Fibroblast of skin of left quadriceps (primary cell): Measurements from ENCODE around the gene CST3.
"Not testable (repeated sequence)": the region's sequence is repeated elsewhere in the genome, so short reads cannot be mapped to it uniquely, and the experiment has no call there.

Experiments
- DNase-seq, 2 experiments: peaks; one replicate each; pipeline ENCODE4 v3.0.0-alpha.2; 2013; ENCODE audit warnings: low read depth in 2 of 2

Gene CST3, protein sequence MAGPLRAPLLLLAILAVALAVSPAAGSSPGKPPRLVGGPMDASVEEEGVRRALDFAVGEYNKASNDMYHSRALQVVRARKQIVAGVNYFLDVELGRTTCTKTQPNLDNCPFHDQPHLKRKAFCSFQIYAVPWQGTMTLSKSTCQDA

DNA sequence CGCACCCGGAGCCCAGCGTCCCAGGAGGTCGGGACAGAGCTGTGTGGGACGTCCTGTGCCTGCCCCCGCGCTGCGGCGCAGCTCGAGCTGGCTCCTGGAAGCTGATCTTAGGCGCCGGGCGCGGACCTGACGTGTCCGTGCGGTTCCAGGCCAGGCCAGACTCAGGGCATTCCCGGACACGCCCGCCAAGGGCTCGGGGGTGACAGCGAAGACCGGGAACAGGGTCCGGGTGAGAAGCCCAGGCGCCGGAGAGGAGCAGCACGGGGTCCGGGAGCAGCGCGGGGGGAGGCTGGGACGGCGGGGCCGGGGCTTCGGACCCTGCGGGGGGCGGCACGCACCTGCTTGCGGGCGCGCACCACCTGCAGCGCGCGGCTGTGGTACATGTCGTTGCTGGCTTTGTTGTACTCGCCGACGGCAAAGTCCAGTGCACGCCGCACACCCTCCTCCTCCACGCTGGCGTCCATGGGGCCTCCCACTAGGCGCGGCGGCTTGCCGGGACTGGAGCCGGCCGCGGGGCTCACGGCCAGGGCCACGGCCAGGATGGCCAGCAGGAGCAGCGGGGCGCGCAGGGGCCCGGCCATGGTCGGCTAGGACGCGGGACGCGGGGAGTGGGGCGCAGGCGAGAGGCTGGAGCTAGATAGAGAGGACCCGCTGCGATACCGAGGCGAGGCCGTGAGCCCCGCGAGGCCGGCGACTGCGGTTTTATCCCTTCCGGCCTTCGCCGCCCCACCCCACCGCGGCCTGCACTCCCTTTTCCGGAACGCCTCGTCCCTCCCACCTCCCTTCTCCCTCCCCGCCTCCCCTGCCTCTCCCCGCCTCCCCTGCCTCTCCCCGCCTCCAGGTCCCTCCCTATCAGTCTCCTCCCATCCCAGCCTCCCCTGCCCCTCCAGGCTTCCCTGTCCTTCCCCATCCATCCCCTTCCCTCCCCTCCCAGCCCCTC, at the start of gene CST3:
Gene CST3 (minus strand): TSS at position 674 of the 940 bp plus-strand sequence. CDS start 93 bp downstream, at position 581.
- peak; percentile 53 to 59 for DNase-seq

DNA sequence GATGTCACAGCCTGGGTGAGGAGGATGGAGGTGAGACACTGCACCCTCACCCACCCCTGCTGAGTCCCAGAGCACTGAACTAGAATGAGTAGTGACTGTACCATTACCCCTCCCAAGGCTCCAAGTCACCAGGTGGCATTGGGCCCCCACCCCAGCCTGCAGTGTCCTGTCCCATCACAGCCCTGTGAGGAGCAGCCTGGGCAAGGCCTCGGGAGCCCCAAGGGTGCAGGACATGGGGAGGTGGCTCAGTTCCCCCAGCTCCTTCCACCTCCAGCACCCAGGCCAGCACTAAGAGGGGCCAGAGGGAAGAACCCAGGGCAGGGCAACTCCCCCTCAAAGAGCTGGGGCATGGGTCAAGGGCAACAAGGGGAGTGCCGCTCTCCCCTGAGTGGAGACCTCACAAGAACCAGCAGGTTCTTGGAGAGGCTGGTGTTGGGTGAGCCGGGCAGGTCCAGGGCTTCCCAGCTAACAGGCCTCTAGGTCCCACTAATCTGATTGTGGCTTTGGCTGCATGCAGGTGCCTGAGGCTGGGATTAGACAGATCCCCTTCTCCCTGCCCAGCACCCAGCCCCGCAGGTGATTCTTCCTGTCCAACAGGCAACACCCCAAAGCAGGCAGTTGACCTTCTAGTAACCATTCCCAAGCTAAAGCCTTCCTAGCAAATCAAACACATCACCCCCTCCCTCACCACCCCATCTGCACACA, 48.4 kb upstream of the CST3 start:
- no peak for DNase-seq

DNA sequence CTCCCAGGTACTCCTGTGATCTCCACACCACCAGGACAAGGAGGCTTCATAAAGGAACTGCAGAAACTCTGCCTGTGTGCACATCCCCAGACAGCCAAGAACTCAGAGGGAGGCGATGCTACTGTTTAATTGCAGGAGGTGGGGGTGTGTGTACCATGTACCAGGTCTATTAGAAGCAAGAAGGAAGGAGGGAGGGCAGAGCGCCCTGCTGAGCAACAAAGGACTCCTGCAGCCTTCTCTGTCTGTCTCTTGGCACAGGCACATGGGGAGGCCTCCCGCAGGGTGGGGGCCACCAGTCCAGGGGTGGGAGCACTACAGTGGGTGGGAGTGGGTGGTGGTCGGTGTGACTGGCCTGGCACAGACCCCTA, 47.8 kb upstream of the CST3 start:
- DNase-seq = not testable (repeated sequence)

DNA sequence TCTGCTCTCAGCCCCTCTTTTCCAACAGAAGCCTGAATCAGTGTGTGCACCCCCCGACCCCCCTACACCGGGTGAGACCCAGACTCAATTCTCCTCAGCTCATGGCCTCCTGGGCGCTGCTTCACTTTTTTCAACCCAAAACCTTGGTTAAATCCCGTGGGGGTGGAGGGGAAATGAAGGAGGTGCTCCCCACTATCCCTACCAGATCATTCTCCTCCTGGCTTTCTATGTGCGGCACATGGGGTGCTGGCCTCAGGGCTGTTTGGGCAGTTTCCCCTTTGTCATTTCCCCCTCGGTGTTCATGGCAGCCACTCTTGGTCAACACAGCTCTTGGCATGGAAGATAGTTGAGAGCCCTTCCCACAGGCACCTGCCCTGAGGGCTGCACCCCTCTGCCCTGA, 46.5 kb upstream of the CST3 start:
- no peak for DNase-seq

DNA sequence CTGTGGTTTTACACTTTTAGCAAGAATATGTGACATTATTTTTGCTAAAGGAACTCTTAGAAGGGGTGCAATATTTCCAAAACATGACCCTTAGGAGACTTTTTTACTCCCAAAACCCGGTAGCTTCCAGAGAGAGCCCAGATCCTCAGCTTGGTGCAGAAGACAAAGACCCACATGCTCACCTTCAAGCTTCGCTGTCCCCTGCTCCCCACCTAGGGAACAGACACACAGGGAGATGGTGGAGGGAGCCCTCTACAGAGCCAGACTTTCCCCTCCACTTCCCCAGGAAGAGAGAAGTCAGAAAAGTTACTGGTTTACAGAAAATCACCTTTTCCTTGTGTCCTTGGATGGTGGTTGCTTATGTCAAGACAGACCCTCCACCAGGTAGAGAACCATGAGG, 46.1 kb upstream of the CST3 start:
- no peak for DNase-seq

DNA sequence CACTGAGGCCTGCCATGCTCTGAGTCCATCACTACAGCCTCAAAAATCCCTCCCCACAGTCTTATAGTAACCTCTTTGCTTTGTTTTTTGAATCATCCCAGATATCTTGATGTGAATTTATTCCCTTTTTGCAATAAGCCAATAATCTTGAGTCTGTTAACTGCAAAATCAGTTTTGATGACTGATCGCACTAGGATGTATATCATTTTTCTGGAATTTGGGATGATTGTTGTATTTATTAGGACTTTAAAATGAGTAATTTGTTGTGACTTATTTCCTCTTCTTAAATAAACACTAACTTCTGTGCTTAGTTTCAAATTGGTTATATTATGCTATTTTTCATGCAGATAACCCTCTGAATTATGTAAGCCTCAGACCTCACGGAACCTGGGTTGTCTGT, 45.5 kb upstream of the CST3 start:
- no peak for DNase-seq

DNA sequence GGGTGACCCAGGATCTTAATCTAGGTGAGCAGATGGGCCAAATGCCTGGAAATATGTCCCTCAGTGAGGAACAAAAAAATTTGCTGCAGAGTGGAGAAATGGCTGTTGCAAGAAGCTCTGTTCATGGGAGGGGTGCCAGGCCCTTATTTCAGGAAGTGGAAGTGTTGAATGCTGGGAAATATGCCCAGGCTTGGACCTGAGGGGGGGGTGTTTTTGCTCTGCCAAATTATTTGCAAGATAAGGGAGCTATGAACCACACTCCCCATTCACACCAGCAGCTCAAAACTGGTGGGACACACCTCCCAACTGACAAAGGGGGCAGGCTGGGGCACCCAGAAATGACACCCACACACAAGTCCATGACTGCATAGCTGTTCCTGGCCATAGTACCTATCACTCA, 42.4 kb upstream of the CST3 start:
- no peak for DNase-seq

DNA sequence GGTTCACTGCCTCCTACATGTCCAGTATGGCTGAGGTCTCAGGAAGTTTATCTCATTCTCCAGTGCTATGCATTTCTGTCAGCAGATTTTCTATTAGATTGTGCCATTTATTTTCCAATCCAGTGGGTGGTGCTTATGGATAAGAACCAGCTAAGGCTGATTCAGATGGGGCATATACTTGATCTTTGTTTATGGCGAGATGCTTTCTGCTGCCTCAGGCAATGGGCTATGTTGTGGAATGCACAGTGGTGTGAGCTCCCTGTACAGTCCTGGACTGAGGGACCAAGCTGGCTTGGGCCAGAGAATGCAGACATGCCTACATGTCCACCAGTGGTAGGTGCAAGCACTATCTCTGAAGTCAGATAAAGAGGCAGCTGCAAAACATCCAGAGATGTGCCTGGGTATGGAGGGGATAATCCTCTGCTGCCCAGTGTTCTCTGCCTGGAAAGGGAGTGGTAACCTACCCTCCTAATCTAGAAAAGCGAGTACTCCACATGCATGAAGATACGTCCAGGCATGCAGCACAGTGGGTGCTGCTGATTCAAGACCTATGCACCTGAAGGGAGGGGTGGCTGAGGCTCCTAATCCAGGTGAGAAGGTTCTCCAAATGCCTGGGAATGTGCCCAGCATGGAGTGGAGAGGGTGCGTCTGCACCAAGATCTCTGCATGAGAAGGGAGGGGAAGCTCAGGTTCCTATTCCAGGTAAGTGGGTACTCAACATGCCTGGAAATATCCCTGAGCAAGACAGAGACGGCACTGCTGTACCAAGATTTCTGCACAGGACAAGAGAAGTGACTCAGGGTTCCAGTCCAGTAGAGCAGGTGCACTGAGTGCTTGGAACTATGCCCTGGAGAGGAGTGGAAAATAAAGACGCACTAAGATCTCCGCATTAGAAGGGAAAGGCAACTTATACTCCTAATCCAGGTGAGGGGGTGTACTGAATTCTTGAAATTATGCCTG, 41.7 kb upstream of the CST3 start:
- no peak for DNase-seq

DNA sequence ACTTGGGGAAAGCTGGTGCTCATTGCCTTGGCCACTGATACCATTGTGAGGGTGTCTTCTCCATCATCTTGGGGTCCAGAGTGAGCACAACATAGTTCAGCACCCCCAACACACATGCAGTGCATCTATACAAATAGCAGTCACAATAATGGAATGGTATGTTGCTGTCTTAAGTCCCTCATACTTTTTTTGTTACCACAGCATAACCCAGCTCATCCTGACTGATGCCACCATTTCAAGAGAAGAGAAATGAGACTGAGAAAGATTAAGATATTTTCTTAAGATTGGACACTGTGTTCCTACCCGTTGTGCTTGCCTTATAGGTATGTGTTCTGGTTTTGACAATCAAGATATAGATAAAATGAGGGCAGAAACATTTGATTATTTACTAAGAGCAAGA, 35.5 kb upstream of the CST3 start:
- no peak for DNase-seq

DNA sequence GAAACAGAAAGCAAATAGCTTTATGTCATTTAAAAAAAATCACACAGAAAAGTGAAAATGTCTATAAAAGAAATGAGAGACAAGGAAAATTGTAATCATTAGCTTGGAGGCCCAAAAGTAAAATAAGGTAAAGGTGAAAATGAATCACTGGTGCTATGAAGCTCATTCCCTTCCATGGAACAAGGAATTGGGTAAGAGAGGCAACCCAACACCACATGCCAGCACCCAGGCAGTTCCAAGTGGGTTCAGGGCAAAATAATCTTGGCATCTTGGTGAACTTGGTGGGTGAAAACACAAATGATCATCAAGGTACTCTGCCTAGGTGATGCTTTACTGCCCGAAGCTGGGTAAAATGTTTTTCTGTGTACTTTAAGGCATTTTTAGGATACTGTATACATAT, 34.4 kb upstream of the CST3 start:
- no peak for DNase-seq

DNA sequence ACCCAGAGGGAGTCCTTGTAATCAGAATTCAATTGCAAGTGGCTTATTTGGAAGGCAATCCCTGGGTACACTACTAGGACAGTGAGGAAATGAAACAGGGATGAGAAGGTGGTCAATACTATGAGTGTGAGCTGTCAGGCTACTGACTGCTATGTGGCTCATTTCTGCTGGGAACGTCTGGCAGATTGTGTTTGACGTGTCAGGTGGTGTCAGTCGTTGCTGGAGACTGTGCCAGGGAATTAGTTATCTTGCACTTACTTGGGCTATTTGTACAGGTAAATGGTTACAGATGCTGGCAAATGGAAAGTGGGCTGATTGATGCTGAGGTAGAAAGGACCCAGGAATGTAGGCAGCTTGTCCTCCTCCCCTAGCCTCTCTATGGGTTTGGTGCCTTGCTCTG, 33.7 kb upstream of the CST3 start:
- DNase-seq = no peak

DNA sequence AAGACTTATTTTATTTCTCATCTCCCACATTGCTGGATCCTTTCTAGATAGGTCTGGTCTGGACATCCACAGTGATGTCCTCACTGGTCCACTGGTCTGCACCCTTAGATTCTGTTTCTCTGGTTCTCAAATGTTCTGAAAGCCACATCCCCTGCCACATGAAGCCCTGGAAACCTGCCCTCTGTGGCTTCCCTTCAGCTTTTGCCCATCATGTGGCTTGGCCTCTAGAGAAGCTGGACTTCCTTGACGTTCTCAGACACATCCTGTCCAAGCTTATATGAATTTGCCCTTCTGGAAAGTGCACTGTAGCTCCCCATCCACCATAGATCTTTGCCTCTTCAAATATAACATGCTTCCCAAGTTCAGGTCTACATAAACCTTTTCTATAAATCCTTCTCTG, 32.6 kb upstream of the CST3 start:
- DNase-seq = no peak

DNA sequence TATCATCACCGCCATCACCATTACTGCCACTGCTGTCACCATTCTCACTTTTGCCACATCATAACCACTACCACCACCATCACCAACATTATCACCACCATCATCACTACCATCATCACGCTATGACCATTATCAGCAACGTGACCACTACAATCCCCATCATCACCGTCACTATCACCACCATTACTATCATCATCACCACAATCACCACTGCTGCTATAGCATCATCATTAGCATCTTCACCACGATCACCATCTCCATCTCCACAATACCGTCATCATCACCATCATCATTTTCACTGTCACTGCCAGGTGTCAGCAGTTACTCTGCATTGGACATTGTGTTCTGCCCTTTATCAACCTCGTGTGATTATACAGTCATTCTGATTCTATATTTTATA, 32.1 kb upstream of the CST3 start:
- DNase-seq = no peak

DNA sequence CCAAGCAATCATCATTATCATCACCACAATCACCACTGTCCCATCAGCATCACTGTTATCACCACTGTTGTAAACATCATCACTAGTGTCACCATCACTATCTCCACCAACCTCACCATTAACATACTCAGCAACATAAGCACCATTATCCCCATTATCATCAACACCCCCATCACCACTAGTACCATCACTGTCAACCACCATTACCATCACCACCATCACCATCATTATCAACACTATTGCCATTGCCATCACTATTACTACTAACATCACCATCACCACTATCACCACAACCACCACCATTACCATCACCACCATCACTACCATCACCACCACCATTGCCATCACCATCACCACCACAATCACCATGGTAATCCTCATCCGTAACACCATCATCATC, 31.6 kb upstream of the CST3 start:
- no peak for DNase-seq

DNA sequence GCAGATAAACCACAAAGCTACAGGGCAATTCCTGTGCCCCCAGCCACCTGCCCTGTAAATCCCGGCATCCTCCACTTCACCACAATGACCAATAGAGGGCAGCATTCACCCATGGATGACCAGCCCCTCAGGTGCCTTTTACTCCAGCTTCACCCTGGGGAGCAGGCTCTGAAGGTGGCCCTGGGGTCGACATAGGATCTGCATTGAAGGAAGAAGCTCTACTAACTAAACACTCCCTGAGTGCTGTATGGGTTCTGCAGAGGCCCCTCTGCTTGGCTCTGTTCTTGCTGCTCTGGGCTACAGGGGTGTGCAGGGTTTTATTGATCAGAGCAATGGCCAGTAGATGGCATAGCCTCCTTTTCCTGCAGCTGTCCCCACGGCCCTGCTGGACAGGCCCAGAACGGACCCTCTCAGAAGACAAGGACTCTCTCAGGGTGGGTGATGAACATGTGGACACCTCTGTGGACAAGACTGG, 30.8 kb upstream of the CST3 start:
- peak; percentile 8 to 20 for DNase-seq

DNA sequence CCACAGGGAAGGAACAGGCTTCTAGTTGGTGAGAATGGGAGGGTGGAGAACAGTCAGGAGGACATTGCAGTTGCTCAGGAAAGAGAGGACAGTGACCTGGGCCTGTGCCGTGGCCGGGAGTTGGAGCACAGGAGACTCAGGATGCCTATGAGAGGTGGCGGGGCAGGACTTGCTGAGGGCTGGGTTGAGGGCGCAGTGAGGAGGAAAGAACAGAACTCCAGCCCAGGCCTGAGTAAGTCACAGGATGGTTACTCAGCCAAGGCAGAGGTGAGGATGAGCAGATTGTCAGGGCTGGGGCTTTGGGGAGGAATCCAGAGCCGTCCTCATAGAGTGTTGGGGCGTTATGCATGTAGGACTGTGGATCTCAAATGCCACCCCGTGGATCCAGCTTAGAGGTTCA, 29.9 kb upstream of the CST3 start:
- no peak for DNase-seq

DNA sequence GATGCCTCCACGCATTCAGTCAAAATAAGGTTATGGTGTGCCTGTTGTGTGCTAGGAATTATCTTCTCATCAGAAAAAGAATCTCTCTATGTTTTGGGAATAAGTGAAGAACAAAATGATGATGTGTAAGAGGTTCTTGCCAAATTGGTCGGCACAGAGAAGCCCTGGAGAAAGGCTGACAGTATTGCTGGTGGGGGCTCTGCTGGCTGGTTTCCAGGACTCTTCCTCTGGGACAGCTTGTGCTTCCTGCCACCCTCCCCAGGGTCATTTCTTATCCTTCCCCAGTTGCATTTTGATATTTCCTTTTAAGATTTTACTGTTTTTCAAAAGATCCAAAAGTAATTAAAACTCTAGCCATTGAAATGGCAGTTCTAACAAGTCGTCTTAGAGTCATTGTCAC, 28.9 kb upstream of the CST3 start:
- no peak for DNase-seq

DNA sequence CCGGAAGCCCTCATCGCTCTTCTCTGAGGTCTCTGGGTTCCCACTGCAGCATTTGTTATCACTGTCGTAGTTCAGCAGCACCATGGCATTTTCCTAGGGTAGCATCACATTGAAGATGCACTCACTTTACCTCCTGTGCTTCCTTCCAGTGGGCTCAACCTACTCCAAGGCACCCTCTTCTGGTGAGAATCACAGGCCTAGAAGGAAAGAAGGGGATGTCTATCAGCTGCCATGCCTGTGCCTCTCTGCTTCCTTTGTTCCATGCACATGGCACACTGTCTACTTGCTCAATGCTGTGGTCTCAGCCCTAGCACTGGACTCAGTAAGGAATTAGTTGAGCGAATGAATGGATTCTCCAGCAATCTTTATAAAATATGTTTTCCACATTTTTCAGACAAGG, 28.4 kb upstream of the CST3 start:
- DNase-seq = no peak

DNA sequence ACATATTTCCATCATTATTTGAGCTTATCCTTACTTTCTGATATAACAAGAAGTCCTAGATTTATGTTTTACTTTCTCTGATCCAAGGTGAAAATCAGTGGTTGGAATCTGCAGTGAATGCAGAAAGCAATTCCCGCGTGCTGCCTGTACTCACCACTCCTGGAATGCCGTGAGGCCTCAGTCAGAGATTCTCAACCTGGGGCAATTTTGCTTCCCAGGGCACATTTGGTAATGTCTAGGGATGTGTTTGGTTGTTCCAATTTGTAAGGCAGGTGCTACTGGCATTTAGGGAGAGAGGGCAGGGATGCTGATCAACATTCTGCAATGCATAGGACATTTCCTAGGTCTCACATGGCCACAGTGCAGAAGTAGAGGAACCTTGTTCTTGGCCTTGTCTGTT, 27.2 kb upstream of the CST3 start:
- DNase-seq = no peak

DNA sequence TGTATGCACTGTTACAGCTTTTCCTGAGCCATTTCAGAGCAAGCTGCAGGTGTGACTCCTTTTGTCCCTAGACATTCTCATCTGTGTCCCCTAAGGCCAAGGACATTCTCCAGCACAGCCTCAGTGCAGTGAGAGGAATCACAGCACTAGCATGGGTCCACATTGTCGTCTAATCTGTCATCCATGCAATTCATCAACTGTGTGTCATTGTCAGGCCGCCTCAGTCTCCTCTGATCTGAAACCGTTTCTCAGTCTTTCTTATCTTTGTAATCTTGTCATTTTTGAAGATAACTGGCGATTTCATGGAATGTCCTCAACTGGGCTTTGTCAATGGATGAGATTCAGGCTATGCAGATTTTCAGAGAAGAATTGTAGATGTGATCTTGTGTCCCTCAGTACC, 26.3 kb upstream of the CST3 start:
- DNase-seq = not testable (repeated sequence)

DNA sequence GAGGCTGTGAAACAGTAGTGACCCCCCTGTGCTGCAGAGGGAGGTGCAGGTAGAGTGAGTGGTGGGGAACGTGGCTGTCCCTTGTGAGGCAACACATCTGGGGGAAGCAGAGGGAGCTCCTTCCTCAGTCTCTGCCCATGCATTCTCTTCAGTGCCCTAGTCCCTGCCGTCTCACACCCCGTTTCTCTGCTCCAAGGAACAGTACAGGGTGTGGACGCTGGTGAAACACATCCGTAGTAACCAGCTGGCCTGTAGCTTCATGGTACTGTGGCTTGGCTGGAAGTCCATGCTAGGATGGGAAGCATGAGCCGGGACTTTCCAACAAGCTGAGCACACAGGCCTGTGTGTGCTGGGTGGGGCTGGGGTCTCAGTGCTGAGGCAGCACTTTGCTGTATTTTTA, 25.4 kb upstream of the CST3 start:
- no peak for DNase-seq
